ENCODE measurements around the gene PTPRN2.
A peak's percentile ranks its signal among the peaks of the same experiment; 100 is the strongest.

The PTPRN2 gene

DNA sequence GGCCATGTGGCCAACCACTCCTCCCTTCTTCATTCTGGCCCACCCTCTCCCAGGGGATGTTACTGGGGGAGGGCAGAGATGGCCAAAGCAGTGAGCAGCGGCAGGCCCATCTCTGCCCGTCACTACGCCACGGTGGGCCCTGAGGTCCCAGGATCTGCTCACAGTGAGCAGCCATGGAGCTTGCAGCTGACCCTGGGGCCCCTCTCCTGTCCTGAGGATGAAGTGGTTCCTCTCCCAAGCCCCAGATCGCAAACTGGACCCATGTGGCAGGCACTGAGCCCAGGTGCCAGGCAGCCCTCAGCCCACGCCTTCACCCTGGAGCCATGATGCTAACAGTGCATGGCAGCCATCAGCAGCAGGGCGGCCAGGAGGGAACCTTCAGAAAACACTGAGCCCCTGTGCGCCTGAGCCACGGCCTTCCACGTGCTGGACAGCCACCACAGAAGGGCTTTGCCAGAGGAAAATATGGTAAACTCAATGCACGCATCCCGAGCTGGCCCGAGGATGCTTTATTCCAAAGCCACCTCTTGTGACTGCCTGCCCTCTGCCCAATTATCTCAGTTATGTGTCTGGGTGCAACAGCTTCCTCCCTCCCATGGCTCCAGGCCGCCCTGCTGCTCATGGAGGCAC, 485.7 kb downstream of the PTPRN2 start:
- no peak for DNase-seq

DNA sequence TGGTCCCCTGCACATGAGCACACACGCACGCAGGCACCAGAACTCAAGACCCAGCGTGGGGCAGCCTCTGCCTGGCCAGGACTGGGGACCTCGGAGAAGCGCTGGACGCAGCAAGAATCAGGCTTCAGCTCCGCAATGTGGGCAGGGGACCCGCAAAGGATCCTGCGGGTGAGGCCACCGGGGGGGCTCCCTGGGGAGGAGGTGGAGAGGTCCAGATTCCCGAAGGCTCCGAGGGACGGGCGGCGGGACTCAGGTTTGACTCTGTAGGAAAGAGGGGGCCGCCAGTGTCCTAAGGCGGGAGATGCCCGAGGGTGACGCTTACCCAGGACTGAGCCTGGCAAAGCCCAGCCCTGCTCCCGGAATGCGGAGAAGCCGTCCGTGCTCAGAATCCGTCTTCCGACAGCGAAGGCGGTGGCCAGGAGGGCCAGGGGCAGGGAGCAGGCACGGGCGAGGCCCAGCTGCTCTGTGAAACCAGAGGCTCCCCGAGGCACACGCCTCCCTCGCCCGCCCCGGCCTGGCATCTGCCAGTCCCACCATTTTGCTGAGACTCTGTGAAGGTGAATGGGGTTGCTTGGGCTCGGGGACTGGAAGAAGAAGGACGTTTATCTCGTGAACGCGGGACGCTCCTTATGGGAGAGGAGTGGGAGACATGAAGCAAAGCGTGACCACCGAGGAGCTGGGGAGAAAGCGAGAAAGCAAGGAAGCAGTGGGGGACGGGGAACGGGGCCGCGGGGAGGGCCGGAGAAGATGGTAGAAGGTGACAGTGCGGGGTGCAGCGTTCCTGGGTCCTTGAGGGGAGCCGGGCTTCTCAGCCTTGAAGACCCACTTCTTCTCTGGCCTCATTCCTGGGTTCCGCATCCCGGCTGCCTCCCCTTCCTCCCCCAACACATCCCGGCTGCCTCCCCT, 489.2 kb downstream of the PTPRN2 start:
- DNase-seq: no peak

DNA sequence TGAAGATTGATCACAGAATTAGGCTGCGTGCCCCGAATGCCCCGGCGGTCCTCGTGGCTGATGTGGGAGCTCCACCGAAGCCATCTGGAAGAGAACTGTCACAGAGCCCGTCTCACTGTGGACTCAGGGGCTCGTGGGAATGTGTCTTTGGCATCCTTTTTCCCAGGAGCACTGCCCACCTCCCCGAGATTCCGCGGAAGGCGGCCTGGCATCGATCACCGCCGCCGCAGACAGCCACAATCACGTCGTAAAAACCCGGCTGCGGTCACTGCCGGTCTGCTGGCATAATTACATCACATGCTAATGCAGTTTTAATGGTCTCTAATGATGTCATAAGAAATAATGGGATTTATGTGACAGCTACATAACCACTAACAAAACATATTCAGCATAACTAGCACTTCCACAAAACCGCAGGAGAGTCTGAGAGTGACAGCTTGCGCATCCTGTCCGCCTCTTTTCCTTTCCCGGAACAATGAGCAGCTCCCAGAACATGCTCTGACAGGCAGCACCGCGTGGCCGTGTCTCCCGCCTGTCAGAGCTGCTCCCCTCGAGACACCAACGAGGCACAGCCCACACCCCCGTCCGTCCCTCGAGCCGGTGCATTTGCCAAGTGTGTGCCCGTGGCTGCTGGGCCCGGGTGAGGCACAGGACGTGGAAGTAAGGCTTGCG, 490.0 kb downstream of the PTPRN2 start:
- DNase-seq: no peak

DNA sequence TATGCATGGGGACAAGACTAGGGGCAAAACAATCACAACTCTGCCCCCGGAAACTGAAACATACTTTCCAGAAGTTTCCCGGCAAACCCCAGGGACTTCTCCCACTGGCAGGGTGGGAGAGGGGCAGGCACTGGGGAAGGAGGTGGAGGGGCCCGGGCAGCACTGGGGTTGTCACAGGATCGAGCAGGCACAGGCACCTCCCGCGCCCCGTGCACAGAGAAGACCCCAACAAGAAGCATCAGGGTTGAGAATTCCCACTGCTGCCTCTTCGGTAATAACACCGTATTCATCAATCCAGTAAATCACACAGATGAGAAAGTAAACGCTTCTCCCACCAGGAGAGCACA, 490.5 kb downstream of the PTPRN2 start:
- no peak for DNase-seq

DNA sequence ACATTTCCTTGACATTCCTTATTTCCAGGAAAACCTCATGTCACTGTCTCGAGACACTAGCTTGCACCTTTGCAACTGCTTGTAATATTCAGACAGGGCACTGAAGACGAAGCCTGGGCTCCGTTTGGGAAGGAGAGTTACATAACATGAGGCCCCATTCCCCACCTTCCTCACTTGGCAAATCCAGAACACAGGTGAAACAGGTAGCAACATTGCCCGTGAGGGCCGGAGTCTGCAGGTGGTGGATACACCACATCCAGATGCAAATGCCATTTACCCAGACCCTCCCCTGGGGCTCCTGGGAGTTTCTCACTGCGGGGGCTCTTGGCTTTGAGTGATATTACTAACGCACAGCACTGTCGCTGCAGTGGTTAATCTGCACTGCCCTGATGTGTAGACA, 491.0 kb downstream of the PTPRN2 start:
- DNase-seq: no peak

DNA sequence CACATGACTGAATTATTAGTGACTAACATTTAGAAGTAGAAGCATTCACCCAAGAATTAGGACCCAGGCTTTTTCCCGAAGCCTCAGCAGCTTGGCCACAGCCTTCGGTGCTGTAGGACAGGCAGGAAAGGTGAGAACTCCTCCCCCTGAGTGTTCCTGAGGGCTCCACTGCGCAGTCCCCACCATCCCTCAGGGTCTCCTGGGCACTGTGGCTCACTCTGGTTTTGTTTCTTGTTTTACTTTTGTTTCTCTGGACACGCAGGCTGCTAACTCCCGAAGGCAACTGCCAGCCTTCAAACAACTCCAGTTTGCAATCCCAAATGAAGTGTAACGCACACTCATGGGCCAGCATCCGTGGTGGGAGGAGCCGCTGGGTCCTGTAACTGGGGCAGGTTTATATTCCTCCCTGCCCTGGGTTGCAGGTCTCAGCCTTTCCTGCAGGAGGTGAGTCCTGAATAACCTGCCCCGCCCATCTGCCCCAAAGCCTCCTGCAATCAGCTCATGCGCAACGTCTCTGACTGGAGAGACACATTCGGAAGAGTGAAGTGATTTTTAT, 492.9 kb downstream of the PTPRN2 start:
- DNase-seq: no peak

DNA sequence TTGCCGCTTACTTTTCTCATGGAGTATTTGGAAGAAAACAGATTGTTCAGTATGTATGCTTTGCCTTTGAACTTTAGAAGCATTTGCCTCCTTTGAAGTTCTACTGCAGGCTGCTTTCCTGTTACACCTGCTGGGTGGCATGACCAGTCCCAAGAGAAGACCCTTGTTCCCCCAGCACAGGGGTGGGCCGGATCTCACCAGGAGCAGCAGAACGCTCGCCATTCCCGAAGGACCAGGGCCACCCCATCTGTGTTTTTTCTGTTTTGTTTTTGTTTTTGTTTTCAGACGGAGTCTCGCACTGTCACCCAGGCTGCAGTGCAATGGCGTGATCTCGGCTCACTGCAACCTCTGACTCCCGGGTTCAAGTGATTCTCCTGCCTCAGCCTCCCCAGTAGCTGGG, 493.6 kb downstream of the PTPRN2 start:
- no peak for DNase-seq

DNA sequence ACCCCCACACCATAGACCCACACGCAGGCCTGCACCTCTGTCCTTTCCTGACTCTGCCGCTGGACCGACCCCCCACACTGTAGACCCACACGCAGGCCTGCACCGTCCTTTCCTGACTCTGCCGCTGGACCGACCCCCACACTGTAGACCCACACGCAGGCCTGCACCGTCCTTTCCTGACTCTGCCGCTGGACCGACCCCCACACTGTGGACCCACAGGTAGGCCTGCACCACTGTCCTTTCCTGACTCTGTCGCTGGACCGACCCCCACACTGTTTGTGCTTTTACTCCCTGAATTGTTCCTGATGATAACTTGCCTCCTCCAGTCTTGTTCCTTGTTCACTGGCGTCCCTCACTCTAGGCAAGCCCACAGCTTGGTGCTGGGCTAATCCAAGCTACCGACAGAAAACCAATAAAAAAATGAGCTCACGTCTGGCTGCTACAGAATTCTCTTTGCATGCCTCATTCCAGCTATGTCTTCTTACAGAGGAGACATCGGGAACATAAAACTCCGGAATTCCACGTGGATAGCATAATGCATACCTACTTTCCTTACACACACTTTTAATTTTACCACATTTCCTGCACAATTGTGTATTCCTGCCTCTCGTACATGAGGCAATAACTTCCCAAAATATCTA, 494.3 kb downstream of the PTPRN2 start:
- DNase-seq: no peak

DNA sequence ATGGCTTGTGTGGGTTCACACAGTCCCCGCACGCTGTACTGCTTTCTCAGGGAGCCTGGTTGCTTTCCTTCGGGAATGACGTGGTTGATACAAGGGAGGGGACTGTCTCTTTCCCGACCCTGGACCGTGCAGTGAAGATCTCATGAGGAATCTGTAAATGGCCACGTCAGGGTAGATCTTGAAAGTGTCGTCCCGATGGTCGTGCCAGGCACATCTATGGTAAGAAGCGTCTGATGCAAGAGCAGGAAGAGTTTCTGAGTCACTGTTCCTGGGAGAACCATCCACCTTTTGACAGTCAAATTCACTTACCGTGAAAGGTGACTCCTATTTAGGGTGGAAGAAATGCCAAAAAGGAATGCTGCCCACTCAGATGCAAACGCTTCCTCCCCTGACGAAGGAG, 500.4 kb downstream of the PTPRN2 start:
- DNase-seq: no peak

DNA sequence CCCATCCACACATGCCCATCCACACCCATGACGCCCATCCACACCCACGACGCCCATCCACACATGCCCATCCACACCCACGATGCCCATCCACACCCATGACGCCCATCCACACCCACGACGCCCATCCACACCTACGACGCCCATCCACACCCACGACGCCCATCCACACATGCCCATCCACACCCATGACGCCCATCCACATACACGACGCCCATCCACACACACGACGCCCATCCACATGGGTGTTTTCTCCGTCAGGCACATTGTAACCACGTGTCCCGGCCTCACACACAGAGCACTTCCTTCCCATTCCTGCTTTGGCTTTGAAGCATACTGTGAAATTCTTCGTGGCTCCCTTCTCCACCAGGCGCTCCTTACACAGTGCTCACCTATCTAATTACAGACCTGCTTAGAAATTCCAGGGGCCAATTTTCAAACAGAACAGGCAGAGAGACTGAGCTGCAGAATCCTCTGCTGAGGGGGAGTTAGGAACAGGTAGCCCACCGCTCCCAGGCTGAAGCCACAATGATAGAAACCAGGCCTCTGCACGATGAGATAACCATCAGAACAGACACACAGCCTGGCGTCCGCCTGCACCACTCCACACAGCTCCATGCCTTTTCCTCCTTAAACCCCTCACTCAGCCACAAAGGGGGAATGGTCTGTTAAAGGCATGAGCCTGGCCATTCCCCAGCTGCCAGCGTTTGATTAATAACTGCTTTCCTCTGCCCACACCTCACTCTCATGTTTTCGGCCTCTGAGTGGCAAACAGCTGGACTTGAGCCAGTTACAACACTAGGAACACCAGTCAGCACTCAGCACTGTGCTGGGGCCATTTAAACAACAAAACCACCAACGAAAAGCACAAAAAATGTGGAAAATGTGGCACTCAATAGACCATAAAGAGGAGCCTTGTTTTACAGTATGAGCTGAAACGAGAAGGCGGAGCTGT, 501.6 kb downstream of the PTPRN2 start:
- DNase-seq: peak; percentile 49

DNA sequence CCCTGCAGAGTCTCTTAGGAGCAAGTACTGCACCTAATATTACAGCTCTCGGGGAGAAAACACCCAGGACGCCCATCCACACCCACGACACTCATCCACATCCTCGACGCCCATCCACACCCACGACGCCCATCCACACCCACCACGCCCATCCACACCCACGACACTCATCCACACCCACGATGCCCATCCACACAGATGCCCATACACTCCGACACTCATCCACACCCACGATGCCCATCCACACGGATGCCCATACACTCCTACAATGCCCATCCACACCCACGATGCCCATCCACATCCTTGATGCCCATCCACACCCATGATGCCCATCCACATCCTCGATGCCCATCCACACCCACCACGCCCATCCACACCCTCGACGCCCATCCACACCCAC, 503.1 kb downstream of the PTPRN2 start:
- DNase-seq: no peak

DNA sequence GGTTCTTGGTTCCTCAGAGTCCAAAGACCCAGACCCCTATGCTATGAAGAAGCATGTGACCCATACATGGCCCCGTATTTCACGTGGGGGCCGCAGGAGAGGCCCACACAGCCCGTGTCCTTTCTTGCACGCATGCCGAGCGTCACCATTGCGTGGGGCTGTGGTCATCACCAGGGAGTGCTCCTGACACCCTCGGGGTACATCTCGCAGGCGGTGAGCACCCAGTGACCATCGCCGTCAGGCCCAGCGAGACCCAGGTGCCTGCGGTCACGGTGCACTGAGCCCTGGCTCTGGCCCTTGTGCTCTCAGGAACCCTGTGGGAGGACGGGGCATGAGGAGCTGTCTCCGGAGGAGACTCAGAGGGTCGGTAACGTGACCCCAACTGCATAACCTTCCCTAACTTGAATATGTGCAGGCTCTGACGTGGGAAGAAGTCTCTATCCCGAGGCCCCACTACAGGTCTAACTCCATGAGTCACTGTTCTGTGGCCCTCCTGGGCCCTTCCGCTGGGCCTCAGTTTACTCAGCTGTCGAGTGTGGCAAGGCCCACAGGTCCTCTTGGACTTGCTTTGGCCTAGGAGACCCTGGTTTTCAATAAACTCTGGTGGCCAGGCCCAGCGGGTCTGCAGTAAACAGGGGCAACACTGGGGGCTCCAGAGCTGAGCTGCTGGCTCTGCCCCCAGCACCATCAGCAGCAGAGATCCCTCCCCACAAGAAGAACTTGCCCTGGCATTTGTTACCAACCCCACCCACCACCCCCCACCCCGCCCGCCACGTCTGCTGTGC, 503.9 kb downstream of the PTPRN2 start:
- DNase-seq: no peak

DNA sequence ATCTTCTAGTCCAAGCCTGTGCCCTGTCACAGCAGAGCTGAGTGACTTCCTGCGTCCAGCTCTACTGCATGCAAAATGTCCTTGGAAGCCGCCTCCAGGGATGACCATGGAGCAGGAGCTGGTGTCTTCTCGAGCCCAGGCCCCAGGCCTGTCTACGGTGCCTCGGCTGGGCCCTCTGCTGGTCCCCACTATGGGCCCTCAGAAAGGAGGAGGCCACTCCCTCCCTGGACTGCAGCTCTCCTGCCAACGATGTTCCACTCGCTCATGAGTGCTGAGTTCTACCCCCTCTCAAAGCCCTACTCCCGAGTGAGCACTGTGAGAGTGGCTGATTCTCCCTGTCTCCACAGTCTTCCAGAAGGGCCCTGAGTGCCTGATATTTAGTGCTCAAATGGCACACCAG, 504.9 kb downstream of the PTPRN2 start:
- DNase-seq: no peak

DNA sequence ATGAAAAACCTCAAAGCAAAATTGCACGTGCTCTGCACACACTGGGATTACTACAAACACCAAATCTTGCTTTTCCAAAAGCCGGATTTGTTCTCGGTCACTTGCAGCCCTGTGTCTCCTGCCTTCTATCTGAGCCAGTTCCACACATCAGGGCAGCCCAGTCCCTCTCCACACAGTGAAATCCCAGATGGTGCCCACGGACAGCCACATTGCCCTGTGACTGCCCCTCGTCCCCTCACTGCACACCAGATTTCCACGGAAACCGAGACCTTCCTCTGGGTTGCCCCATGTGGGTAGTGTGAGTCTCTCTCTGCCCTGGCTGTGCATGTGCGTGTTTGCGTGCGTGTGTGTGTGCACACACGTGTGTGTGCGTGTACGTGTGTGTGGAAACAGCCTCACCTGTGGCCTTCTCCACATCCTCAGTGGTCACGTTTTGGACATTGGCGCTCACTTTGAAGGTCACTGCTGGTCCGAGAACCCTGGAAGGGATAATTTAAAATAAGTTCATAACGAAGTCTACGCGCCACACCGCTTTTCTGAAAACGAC, 506.7 kb downstream of the PTPRN2 start:
- no peak for DNase-seq

DNA sequence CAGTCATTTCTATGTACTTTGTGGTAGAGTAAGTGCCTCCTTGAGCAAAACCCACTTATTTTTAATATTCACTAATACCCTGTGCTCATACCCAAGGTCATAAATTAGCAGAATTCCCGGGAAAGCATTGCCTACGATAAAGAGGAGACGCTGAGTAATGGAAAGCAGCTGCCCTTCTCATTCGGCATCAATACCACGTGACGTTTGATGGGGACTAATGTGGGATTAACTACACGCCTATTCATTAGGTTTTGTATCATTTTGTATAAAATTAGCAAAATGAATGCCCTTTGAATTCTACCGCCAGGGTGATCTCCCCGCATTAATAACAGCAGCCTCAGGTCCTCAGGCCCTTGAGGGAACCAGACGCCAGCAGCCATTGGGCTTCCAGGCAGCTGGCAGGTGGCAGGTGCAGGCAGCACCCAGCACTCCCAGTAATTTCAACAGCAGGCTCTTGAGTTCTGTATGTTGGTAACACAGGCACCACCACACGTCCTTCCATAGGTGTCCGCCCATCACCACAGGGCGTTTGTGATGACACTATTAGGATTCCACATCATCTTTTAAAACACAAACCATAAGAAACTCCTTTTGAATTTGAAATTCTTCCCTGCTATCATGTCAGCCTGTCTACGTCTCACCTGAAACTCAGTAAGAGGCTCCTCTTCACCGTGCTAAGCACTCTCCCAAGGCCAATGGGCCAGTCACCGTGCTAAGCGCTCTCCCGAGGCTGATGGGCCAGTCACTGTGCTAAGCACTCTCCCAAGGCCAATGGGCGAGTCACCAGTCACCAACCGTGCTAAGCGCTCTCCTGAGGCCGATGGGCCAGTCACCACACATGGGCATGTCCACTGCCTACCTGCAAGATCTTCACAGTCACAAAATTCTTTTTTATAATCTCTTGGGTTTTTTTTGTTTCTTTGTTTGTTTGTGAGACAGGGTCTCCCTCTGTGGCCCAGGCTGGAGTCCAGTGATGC, 509.4 kb downstream of the PTPRN2 start:
- peak; percentile 90 for DNase-seq

DNA sequence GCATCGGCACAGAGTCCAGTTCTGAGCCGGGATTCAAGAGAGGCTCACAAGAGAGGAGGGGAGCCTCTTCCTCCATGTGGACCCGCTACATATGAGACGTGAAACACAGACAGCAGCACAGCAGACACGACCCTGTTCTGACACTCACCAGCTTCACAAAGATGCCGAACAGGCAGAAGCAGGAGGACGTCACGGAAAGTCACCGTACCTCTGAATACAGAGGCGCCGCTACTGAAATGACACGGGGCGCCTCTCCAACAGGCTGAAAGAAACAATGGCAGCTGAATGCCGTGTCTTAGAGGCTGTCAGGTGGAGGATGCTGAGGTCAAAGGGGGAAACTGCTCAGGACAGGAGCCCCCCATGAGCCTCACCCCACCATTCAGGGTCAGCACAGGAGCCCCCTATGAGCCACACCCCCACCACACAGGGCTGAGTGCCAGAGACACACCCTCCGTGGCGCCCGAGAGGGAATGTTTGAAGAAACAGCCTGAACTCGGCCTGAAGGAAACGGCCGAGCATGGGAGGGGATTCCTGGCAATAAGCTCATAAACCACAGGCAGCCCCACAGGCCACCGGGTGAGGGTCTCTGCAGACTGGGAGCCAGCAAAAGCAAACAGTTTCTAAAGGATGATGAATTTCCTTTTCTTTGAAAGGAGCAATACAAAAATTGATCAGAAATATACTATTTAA, 510.3 kb downstream of the PTPRN2 start:
- DNase-seq: peak; percentile 13

DNA sequence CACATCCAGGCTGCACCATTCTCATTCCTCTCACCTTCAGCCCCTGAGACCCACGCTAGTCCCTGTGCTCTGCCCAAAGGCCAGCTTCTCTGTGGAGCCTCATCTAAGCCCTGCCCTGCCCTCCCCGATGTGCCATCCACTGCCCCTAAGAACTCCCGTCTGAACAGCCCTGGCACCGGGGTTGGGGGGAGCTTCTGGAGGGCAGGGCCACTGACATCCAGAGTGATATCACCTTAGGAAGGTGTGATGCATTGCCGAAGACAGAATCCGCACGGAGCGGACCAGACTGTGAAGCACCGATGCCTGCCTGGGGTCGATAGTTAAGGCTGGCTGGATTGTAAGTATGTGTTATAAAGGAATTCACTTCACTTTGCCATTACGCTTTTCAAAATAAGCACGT, 511.0 kb downstream of the PTPRN2 start:
- DNase-seq: no peak

DNA sequence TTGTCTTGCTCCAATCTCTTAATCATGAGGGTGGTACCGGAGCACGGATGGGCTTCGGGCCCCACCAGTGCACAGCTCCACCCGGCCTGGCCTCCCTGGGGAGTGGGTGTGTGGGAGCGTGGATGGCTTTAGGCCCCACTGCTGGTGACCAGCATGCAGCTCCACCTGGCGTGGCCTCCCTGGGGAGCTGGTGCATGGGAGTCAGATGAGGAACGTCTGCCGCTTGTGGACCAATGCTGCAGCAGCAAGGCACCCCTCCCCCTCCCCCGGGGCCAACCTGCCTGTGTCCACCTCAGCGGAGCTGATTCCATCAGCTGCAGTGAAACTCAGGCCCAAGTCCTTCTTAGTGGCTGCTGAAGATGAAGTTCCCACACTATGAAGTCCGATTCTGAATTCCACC, 511.4 kb downstream of the PTPRN2 start:
- DNase-seq: no peak

DNA sequence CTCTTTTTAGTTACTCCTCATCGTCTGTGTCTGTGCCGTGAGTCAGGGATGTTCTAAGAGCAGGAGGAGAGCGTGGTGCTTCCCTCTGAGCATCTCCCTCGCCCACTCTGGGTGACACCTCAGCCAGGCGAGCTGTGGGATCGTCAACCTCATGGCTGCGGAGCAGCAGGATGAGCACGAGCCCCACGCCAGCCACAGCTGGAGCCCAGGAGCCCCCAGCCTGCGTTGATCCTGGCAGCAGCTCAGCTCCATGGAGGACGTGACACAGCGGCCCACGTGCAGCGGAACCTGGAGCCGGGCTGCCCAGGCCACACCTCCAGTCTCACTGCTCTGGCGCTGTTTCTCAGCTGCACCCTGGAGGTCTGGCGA, 512.0 kb downstream of the PTPRN2 start:
- no peak for DNase-seq
